Endothelial cell of umbilical vein (primary cell): Measurements from ENCODE around the gene PSMD3. TPM values are rescaled to one million over a fixed set of nuclear protein-coding genes. Genes with fewer than 3 reads are reported as not detected.

Source experiments
- BruUV-seq: library from RNA; stranded (reverse); fragments of 400-500 nt; replicated peaks from 2 replicates; lab custom pipeline; 2021; lab: Mats Ljungman, UMichigan
- CTCF ChIA-PET: fragments of 300-600, 350-600 bp; sonication (Branson Sonifier 250); formaldehyde crosslinking; loops from one replicate; lab custom pipeline; 2021; ENCODE audit warnings: antibody characterized with exemption, inconsistent platforms; lab: Charles Lee
- POLR2A ChIA-PET: fragments of 300-600, 350-600 bp; sonication (Branson Sonifier 250); formaldehyde crosslinking; loops from one replicate; lab custom pipeline; 2021; ENCODE audit warnings: antibody characterized with exemption, inconsistent platforms; lab: Charles Lee
- DNase-seq: peaks from one replicate; pipeline ENCODE4 v3.0.0-alpha.2; 2011; ENCODE audit warnings: low read depth, low spot score
- FAIRE-seq: peaks from 2 replicates; lab custom pipeline; 2011; peaks lifted over from hg19 to GRCh38; lab: Jason Lieb, UNC
- H2AFZ ChIP-seq: 2 replicates; pipeline ENCODE4 v1.6.0; 2012; ENCODE audit warnings: low read depth, low read length, control low read depth, inconsistent platforms
- H3K27ac ChIP-seq: 2 replicates; pipeline ENCODE4 v1.5.1; 2011; ENCODE audit warnings: low read depth, mild to moderate bottlenecking, control low read depth, low read length, moderate library complexity; ENCODE audit not compliant: insufficient read depth
- H3K27me3 ChIP-seq, 2 experiments: 2 replicates each; pipeline versions ENCODE4 v1.6.0 to v1.6.1; 2011; ENCODE audit warnings: low read length in 2 of 2, mixed read lengths in 1 of 2; ENCODE audit not compliant: control insufficient read depth in 2 of 2, insufficient read depth in 2 of 2
- H3K36me3 ChIP-seq, 2 experiments: 2 replicates in 1 of 2; 3 replicates in 1 of 2; pipeline ENCODE4 v1.5.1; 2011; ENCODE audit warnings: low read length in 2 of 2, mild to moderate bottlenecking in 1 of 2, moderate library complexity in 1 of 2; ENCODE audit not compliant: control insufficient read depth in 2 of 2, insufficient read depth in 2 of 2; ENCODE audit errors: extremely low read depth in 1 of 2
- H3K4me1 ChIP-seq: 3 replicates; pipeline ENCODE4 v1.5.1; 2011; ENCODE audit warnings: mild to moderate bottlenecking, low read length; ENCODE audit not compliant: control insufficient read depth, insufficient read depth; ENCODE audit errors: extremely low read depth
- H3K4me2 ChIP-seq: 2 replicates; pipeline ENCODE4 v1.6.1; 2011; ENCODE audit warnings: low read length, control low read depth, mixed read lengths; ENCODE audit not compliant: insufficient read depth
- H3K4me3 ChIP-seq, 3 experiments: fragments of 200-600 bp in 1 of 3; sonication (generic), shearing (Covaris generic) in 1 of 3; replicated peaks in 1 of 3; 2 replicates each; pipeline ENCODE4 v1.5.1; 2011 to 2016; ENCODE audit warnings: control low read depth in 3 of 3, low read length in 3 of 3, mild to moderate bottlenecking in 2 of 3, inconsistent platforms in 1 of 3, low read depth in 1 of 3, moderate library complexity in 1 of 3; ENCODE audit not compliant: insufficient read depth in 1 of 3
- H3K79me2 ChIP-seq: 2 replicates; pipeline ENCODE4 v1.6.0; 2012; ENCODE audit warnings: low read length, inconsistent platforms; ENCODE audit not compliant: control insufficient read depth, insufficient read depth
- H3K9ac ChIP-seq: replicated peaks from 2 replicates; pipeline ENCODE3; 2011; ENCODE audit warnings: low read length, control low read depth; ENCODE audit not compliant: insufficient read depth; ENCODE audit errors: extremely low read depth
- H3K9me1 ChIP-seq: replicated peaks from 3 replicates; pipeline ENCODE4 v1.6.0; 2011; ENCODE audit warnings: mild to moderate bottlenecking, low read length; ENCODE audit not compliant: control insufficient read depth, insufficient read depth; ENCODE audit errors: extremely low read depth
- H3K9me3 ChIP-seq: replicated peaks from 2 replicates; pipeline ENCODE4 v1.5.1; 2012; ENCODE audit warnings: low read length, inconsistent platforms; ENCODE audit not compliant: control insufficient read depth, insufficient read depth
- H4K20me1 ChIP-seq: replicated peaks from 2 replicates; pipeline ENCODE3; 2011; ENCODE audit warnings: mild to moderate bottlenecking, low read length; ENCODE audit not compliant: control insufficient read depth, insufficient read depth; ENCODE audit errors: extremely low read depth
- CTCF ChIP-seq, 2 donors: IDR thresholded peaks; 1 replicate in 1 of 2; 2 replicates in 1 of 2; pipeline ENCODE4 v1.5.1; 2011; ENCODE audit warnings: low read length in 2 of 2, mild to moderate bottlenecking in 2 of 2, moderate library complexity in 2 of 2, control low read depth in 1 of 2, inconsistent platforms in 1 of 2, low read depth in 1 of 2; ENCODE audit not compliant: insufficient read depth in 1 of 2; ENCODE audit errors: extremely low read depth in 1 of 2
- EZH2 ChIP-seq: IDR thresholded peaks from 2 replicates; pipeline ENCODE4 v1.6.1; 2012; ENCODE audit warnings: borderline replicate concordance, low read depth, mild to moderate bottlenecking, moderate library complexity, low read length, inconsistent platforms; ENCODE audit not compliant: severe bottlenecking
- FOS ChIP-seq: IDR thresholded peaks from 2 replicates; pipeline ENCODE4 v1.6.1; 2011; ENCODE audit warnings: mild to moderate bottlenecking, low read length, moderate library complexity, borderline replicate concordance; ENCODE audit not compliant: insufficient read depth
- GATA2 ChIP-seq: IDR thresholded peaks from 2 replicates; pipeline ENCODE4 v1.7.0; 2011; ENCODE audit warnings: low read depth, mild to moderate bottlenecking, moderate library complexity, mixed read lengths, low read length; ENCODE audit not compliant: insufficient read length, insufficient read depth
- JUN ChIP-seq: IDR thresholded peaks from 2 replicates; pipeline ENCODE4 v1.6.1; 2011; ENCODE audit warnings: borderline replicate concordance, low read depth; ENCODE audit not compliant: insufficient read length, insufficient read depth
- MYC ChIP-seq: IDR thresholded peaks from one replicate; pipeline ENCODE4 v1.6.1; 2011; ENCODE audit warnings: mild to moderate bottlenecking, low read depth, low read length
- POLR2A ChIP-seq: IDR thresholded peaks from 2 replicates; pipeline ENCODE4 v1.6.1; 2012; ENCODE audit warnings: low read depth, mild to moderate bottlenecking, control low read depth, low read length
- POLR2AphosphoS5 ChIP-seq: IDR thresholded peaks from 2 replicates; pipeline ENCODE4 v1.6.1; 2012; ENCODE audit warnings: low read depth, mild to moderate bottlenecking, control low read depth, low read length, moderate library complexity; ENCODE audit not compliant: insufficient read depth
- dilution Hi-C: fragments of 300-500 bp; cut with MboI; formaldehyde crosslinking; loops from one replicate; pipeline ENCODE4 v1.15.0; 2019; ENCODE audit warnings: low sequenced_read_pairs; ENCODE audit not compliant: extremely low pct_ligation_motif_present
- intact Hi-C: fragments of 100-400 bp; cut with micrococcal nuclease; formaldehyde crosslinking; loops from one replicate; pipeline ENCODE4 v1.10.0; 2022
- polyA plus RNA-seq, 4 experiments: library from polyadenylated mRNA; depleted of rRNA in 3 of 4; stranded (reverse) in 3 of 4; unstranded in 1 of 4; fragments of >200 nt; gene quantifications; 2 replicates each; pipeline versions ENCODE4 v1.2.1 to v1.2.3, GENCODE V29; 2011 to 2012; ENCODE audit warnings: missing spikeins in 1 of 4
- total RNA-seq: library from RNA; stranded (reverse); gene quantifications from 2 replicates; pipeline ENCODE4 v1.2.3, GENCODE V29; 2021
- TF ChIP-seq, protein P1 (sequence below): IDR thresholded peaks from 2 replicates; pipeline ENCODE4 v1.6.1; 2011; ENCODE audit not compliant: insufficient read depth, insufficient read length

Gene PSMD3
- total and polyA plus RNA-seq, 2 donors (not counting 3 experiments of a cell fraction or from before 2014, with no cell fraction given): 120 to 136 TPM

DNA sequence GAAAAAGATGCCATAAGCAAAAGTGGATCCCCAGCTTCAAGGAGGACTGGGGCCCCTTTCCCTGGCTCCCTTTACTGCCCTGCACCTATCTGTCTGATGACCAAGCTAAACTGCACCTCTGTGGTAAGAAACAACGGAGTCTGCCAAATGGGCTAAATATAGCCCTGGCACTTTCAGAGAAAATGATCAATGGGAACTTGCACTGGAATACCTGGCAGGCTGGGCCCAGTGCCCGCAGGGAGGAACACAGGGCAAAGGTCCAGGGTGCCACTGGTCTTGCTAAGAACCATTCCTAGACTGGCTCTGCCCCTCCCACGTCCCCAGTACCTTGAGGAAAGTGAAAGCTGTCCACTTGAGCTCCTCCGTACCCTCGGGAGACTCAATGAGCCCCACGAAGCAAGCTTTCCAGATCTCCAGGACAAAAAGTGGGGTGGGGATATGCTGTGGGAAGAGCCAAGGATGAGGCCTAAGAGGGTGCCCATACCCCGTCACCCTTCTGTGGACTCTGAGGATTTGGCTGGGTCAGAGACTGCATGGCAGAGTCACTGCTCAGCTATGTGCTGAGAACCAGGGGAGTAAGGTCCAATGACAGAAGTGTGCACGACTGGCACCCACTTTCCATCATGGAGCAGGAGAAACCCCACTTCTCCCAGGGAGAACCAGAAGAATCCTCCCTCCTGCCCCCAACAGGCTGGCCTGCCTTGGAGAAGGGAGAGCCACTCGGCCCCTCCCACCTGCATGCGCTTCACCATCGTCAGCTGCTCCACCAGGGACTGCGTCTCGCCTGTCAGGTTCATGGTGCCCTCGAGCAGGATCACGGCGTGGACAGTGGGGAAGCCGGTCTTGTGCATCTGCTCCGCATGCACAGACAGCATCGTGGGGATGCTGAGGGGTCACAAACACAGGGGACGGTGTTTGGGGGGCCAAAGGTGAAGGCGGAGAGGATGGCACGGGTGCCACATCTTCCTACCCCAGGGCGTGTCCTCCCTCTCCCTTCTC lies 52.0 kb downstream of the PSMD3 start:
- no peaks in the 10 kb centered on the region for H4K20me1 ChIP-seq
- no peak overlapping the region for H2AFZ ChIP-seq
- no peak for DNase-seq
- H3K4me1 ChIP-seq: no peaks in the 10 kb centered on the region
- FAIRE-seq: no peak
- no peak overlapping the region for H3K27ac ChIP-seq
- no peaks in the 10 kb centered on the region for H3K79me2 ChIP-seq
- H3K4me3 ChIP-seq: no peak overlapping the region
- no peak for TF ChIP-seq EZH2
- no peak for TF ChIP-seq POLR2A
- no peak for TF ChIP-seq GATA2
- no peak for TF ChIP-seq JUN
- TF ChIP-seq CTCF (IDR thresholded peaks at IDR 0.05; ENCODE audit: extremely low read depth in 1 of 2, insufficient read depth in 1 of 2, low read depth in 1 of 2, low read length in 2 of 2): no peak
- TF ChIP-seq MYC: no peak
- no peak for TF ChIP-seq FOS
- TF ChIP-seq POLR2AphosphoS5: no peak
- TF ChIP-seq, protein P1, sequence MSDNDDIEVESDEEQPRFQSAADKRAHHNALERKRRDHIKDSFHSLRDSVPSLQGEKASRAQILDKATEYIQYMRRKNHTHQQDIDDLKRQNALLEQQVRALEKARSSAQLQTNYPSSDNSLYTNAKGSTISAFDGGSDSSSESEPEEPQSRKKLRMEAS: no peak
- no peaks in the 10 kb centered on the region for H3K27me3 ChIP-seq
- dilution Hi-C loops (no loop called here), intact Hi-C loops (no loop called here)
- no peak overlapping the region for H3K9ac ChIP-seq
- no peaks in the 10 kb centered on the region for H3K9me1 ChIP-seq
- ChIA-PET POLR2A (no interaction called here), CTCF (no interaction called here)
- no peak overlapping the region for H3K4me2 ChIP-seq
- BruUV-seq: no TSS peak
- peaks cover 2 to 44% of the 10 kb centered on the region in 2 experiments for H3K36me3 ChIP-seq
- no peaks in the 10 kb centered on the region for H3K9me3 ChIP-seq
